A549 (cell line): ENCODE data around the gene MGMT. TPM values are rescaled to one million over a fixed set of nuclear protein-coding genes. Genes with fewer than 3 reads are reported as not detected.

Experiments used
- ATAC-seq, 2 experiments: fragments of 200-7000 bp in 1 of 2; fragments of >200 bp in 1 of 2; cut with Nextera tagmentation in 1 of 2; cut with Tn5 transposase in 1 of 2; 3 replicates each; pipeline versions ENCODE4 v1.8.0 to v1.9.1; 2018 to 2020; ENCODE audit warnings: mild to moderate bottlenecking in 1 of 2, moderate library complexity in 1 of 2
- CTCF ChIA-PET: fragments of 300-600 bp; sonication (Branson Sonifier 250); formaldehyde crosslinking; extraction: SDS; loops from one replicate; lab custom pipeline; 2021; ENCODE audit warnings: antibody characterized with exemption, inconsistent platforms; lab: Yijun Ruan, JAX
- POLR2A ChIA-PET: fragments of 350-600 bp; formaldehyde crosslinking; extraction: SDS; loops from one replicate; lab custom pipeline; 2021; ENCODE audit warnings: antibody characterized with exemption, inconsistent platforms; lab: Yijun Ruan, JAX
- DNase-seq, 2 experiments: peaks; one replicate each; pipeline versions ENCODE4 v3.0.0 to v3.0.0-alpha.2; 2011 to 2016; ENCODE audit warnings: low read depth in 1 of 2, low spot score in 1 of 2
- FAIRE-seq: peaks from 2 replicates; lab custom pipeline; 2011; peaks lifted over from hg19 to GRCh38; lab: Jason Lieb, UNC
- H3K27ac ChIP-seq, 2 experiments: fragments of >200 bp; sonication (Bioruptor Twin); formaldehyde crosslinking; 3 replicates each; pipeline ENCODE4 v1.5.1; 2016 to 2017
- H3K4me1 ChIP-seq: fragments of >200 bp; sonication (Bioruptor Twin); formaldehyde crosslinking; 3 replicates; pipeline ENCODE4 v1.6.1; 2016
- H3K4me2 ChIP-seq: fragments of >200 bp; sonication (Bioruptor Twin); formaldehyde crosslinking; 3 replicates; pipeline ENCODE4 v1.6.1; 2016
- H3K4me3 ChIP-seq: fragments of >200 bp; sonication (Bioruptor Twin); formaldehyde crosslinking; 3 replicates; pipeline ENCODE4 v1.5.1; 2016
- H3K9me3 ChIP-seq: fragments of >200 bp; sonication (Bioruptor Twin); formaldehyde crosslinking; 3 replicates; pipeline ENCODE4 v1.6.1; 2016
- BCL3 ChIP-seq: fragments of >200 bp; sonication (Bioruptor Twin); formaldehyde crosslinking; IDR thresholded peaks from 3 replicates; pipeline ENCODE4 v1.6.1; 2016
- BHLHE40 ChIP-seq: IDR thresholded peaks from 2 replicates; pipeline ENCODE4 v1.6.1; 2012; ENCODE audit warnings: low read depth, low read length, inconsistent platforms
- CHD4 ChIP-seq: fragments of 200-600 bp; sonication (generic); IDR thresholded peaks from 2 replicates; pipeline ENCODE4 v1.6.1; 2016; ENCODE audit warnings: antibody characterized with exemption, mild to moderate bottlenecking, borderline replicate concordance
- E2F6 ChIP-seq: IDR thresholded peaks from 2 replicates; pipeline ENCODE4 v1.6.1; 2012; ENCODE audit warnings: low read depth, borderline replicate concordance
- EHF ChIP-seq: fragments of 250-450 bp; sonication (Bioruptor Pico); IDR thresholded peaks from 2 replicates; pipeline ENCODE4 v1.5.0; 2020; ENCODE audit warnings: mild to moderate bottlenecking
- EHMT2 ChIP-seq: fragments of 200-600 bp; sonication (generic); IDR thresholded peaks from 2 replicates; pipeline ENCODE4 v1.6.1; 2016; ENCODE audit warnings: antibody characterized with exemption, low read depth, mild to moderate bottlenecking, moderate library complexity
- ELK1 ChIP-seq: fragments of 150-350 bp; IDR thresholded peaks from 2 replicates; pipeline ENCODE4 v1.6.1; 2014; ENCODE audit warnings: low read depth, mild to moderate bottlenecking, low read length
- FOSB ChIP-seq: fragments of 250-450 bp; sonication (Bioruptor Pico); IDR thresholded peaks from 2 replicates; pipeline ENCODE4 v1.5.0; 2020; ENCODE audit warnings: mild to moderate bottlenecking, moderate library complexity
- FOSL2 ChIP-seq, 2 experiments: fragments of 450-650 bp in 1 of 2; fragments of >200 bp in 1 of 2; sonication (Bioruptor Twin) in 1 of 2; formaldehyde crosslinking; IDR thresholded peaks; 2 replicates each; pipeline versions ENCODE4 v1.5.0 to v1.6.1; 2016 to 2020; ENCODE audit warnings: mild to moderate bottlenecking in 1 of 2, moderate library complexity in 1 of 2
- GATA3 ChIP-seq: IDR thresholded peaks from 2 replicates; pipeline ENCODE4 v1.6.1; 2012; ENCODE audit warnings: borderline replicate concordance
- HMGXB4 ChIP-seq: fragments of 250-450 bp; sonication (Bioruptor Pico); IDR thresholded peaks from 2 replicates; pipeline ENCODE4 v1.5.0; 2021; ENCODE audit warnings: mild to moderate bottlenecking, moderate library complexity, borderline replicate concordance
- HOXB13 ChIP-seq: fragments of 250-450 bp; sonication (Bioruptor Pico); IDR thresholded peaks from 2 replicates; pipeline ENCODE4 v1.5.0; 2020; ENCODE audit warnings: low read depth, mild to moderate bottlenecking, moderate library complexity
- JUN ChIP-seq, 2 experiments: fragments of >200 bp; sonication (Bioruptor Twin); formaldehyde crosslinking; IDR thresholded peaks; 2 replicates in 1 of 2; 3 replicates in 1 of 2; pipeline ENCODE4 v1.6.1; 2016 to 2017
- KDM1A ChIP-seq: fragments of 200-600 bp; sonication (generic); IDR thresholded peaks from 2 replicates; pipeline ENCODE4 v1.6.1; 2016; ENCODE audit warnings: low read depth, mild to moderate bottlenecking
- MAX ChIP-seq: IDR thresholded peaks from 2 replicates; pipeline ENCODE4 v1.6.1; 2012
- MYC ChIP-seq: IDR thresholded peaks from 2 replicates; pipeline ENCODE4 v1.6.1; 2012; ENCODE audit warnings: mild to moderate bottlenecking, inconsistent platforms, low read length, improper control_type of control experiment, borderline replicate concordance
- NPAS2 ChIP-seq: fragments of 250-450 bp; sonication (Bioruptor Pico); IDR thresholded peaks from 2 replicates; pipeline ENCODE4 v1.8.0; 2022; ENCODE audit warnings: mild to moderate bottlenecking, moderate library complexity, borderline replicate concordance
- PBX3 ChIP-seq: IDR thresholded peaks from 2 replicates; pipeline ENCODE4 v1.6.1; 2012
- PHF8 ChIP-seq: fragments of 200-600 bp; sonication (generic); IDR thresholded peaks from 2 replicates; pipeline ENCODE4 v1.6.1; 2016; ENCODE audit warnings: low read depth, mild to moderate bottlenecking, antibody characterized with exemption, moderate library complexity, borderline replicate concordance
- RARB ChIP-seq: fragments of 250-450 bp; sonication (Bioruptor Pico); IDR thresholded peaks from 2 replicates; pipeline ENCODE4 v1.8.0; 2021; ENCODE audit warnings: mild to moderate bottlenecking, moderate library complexity
- RNF2 ChIP-seq: fragments of 200-600 bp; sonication (generic); IDR thresholded peaks from 2 replicates; pipeline ENCODE4 v1.6.1; 2016; ENCODE audit warnings: low read depth, mild to moderate bottlenecking, antibody characterized with exemption, moderate library complexity, borderline replicate concordance
- SMC3 ChIP-seq: fragments of >200 bp; sonication (Bioruptor Twin); formaldehyde crosslinking; IDR thresholded peaks from 3 replicates; pipeline ENCODE4 v1.6.1; 2018; ENCODE audit warnings: inconsistent platforms
- TFCP2L1 ChIP-seq: fragments of 250-450 bp; sonication (Bioruptor Pico); IDR thresholded peaks from 2 replicates; pipeline ENCODE4 v1.5.0; 2021; ENCODE audit warnings: mild to moderate bottlenecking
- ZSCAN20 ChIP-seq: fragments of 250-450 bp; sonication (Bioruptor Pico); IDR thresholded peaks from 2 replicates; pipeline ENCODE4 v1.8.0; 2022; ENCODE audit warnings: mild to moderate bottlenecking, moderate library complexity
- WGBS: methylation state at CpG from one replicate; pipeline ENCODE4 v1.1.6; 2017; ENCODE audit errors: missing lambda C conversion rate; 5-methylcytosine and 5-hydroxymethylcytosine counted together
- polyA plus RNA-seq, 4 experiments: library from polyadenylated mRNA; depleted of rRNA in 3 of 4; stranded (reverse); fragments of >200 nt; fragmentation: RNase III in 1 of 4; extraction: RNeasy Plus Mini Kit Qiagen cat#74134 plus additional on column Dnase treatment in 1 of 4; gene quantifications; 2 replicates in 3 of 4; 3 replicates in 1 of 4; pipeline ENCODE4 v1.2.3, GENCODE V29; 2011 to 2017

The MGMT gene
- polyA plus RNA-seq, 2 of the 4 experiments (the other 2 are of a cell fraction), result 4.9 to 5.2 TPM

GRCh38 chr10:129793996-129794395, 327.0 kb downstream of the MGMT start:
- DNase-seq, result no peak
- POLR2A ChIA-PET, result no interaction called here
- no peak overlapping the region for H3K4me2 ChIP-seq
- WGBS, result 71% methylated on average over 22 of the region's 22 CpGs
- CTCF ChIA-PET, result no interaction called here
- no peaks in the 10 kb centered on the region for H3K4me1 ChIP-seq
- ATAC-seq, result no peak
- no peaks in the 10 kb centered on the region for H3K9me3 ChIP-seq
- FAIRE-seq, result no peak
- TF ChIP-seq NPAS2 (CRISPR knock-in tag) (no peak), CHD4 (no peak), FOSB (no peak), BCL3 (no peak), EHF (CRISPR knock-in tag) (no peak), ZSCAN20 (CRISPR knock-in tag) (no peak), TFCP2L1 (CRISPR knock-in tag) (no peak), RNF2 (no peak), EHMT2 (no peak), JUN (IDR thresholded peaks at IDR 0.05) (no peak), FOSL2 (IDR thresholded peaks at IDR 0.05) (no peak), FOSL2 (CRISPR knock-in tag; IDR thresholded peaks at IDR 0.05) (no peak), GATA3 (no peak), KDM1A (no peak), RARB (no peak), MAX (no peak), E2F6 (no peak), BHLHE40 (no peak), HMGXB4 (CRISPR knock-in tag) (no peak)
- TF ChIP-seq, all 56 proteins: peak for 0
- Histone ChIP-seq H3K27ac (no peak overlapping the region), H3K4me3 (no peak overlapping the region)

- Histone ChIP-seq H3K27ac (no peak overlapping the region), H3K4me3 (no peak overlapping the region), H3K4me2 (no peak overlapping the region), H3K4me1 (no peaks in the 10 kb centered on the region), H3K9me3 (no peaks in the 10 kb centered on the region)
- ChIA-PET POLR2A (no interaction called here), CTCF (no interaction called here)
- TF ChIP-seq PHF8 (no peak), BCL3 (no peak), SMC3 (no peak), MYC (no peak), HOXB13 (CRISPR knock-in tag) (no peak), ELK1 (no peak), PBX3 (no peak)
- WGBS, result 17% methylated on average over 7 of the region's 14 CpGs
- FAIRE-seq, result no peak
- no peak for ATAC-seq
- DNase-seq, result no peak
Measured at GRCh38 chr10:129796710-129797420, 329.8 kb downstream of the MGMT start.
